Measurements from ENCODE around the gene BMPR1A. TPM values are rescaled to one million over a fixed set of nuclear protein-coding genes. Genes with fewer than 3 reads are reported as not detected.
A peak's percentile ranks its signal among the peaks of the same experiment; 100 is the strongest.
"Not testable (repeated sequence)": the region's sequence is repeated elsewhere in the genome, so short reads cannot be mapped to it uniquely, and the experiment has no call there.

The BMPR1A gene
- total RNA-seq, 1 donor from 2014 or later: 45.8 TPM

- not testable (repeated sequence) for DNase-seq (ENCODE audit: low read depth)
Measured at GRCh38 chr10:86952697-86953096, 196.3 kb downstream of the BMPR1A start.

- no peak for DNase-seq (ENCODE audit: low read depth)
Measured at GRCh38 chr10:86953747-86954680, 197.6 kb downstream of the BMPR1A start.

GRCh38 chr10:86954681-86955500 lies 198.5 kb downstream of the BMPR1A start:
- no peak for DNase-seq (ENCODE audit: low read depth)

GRCh38 chr10:86955501-86956194 lies 199.2 kb downstream of the BMPR1A start:
- no peak for DNase-seq (ENCODE audit: low read depth)

- no peak for DNase-seq (ENCODE audit: low read depth)
Measured at GRCh38 chr10:86956195-86956847, 199.9 kb downstream of the BMPR1A start.

- DNase-seq (ENCODE audit: low read depth): no peak
Measured at GRCh38 chr10:86956848-86957448, 200.5 kb downstream of the BMPR1A start.

GRCh38 chr10:86957471-86958115 lies 201.2 kb downstream of the BMPR1A start, which contains the start of gene MMRN2:
Gene MMRN2 (minus strand): TSS chr10:86957615. CDS start chr10:86957541, 74 bp downstream.
- DNase-seq (ENCODE audit: low read depth): no peak

- no peak for DNase-seq (ENCODE audit: low read depth)
Measured at GRCh38 chr10:86958116-86958900, 201.9 kb downstream of the BMPR1A start, which contains the start of gene SNCG. Gene SNCG (plus strand): TSS chr10:86958599. CDS start chr10:86958698, 99 bp downstream.

GRCh38 chr10:86958901-86959736 lies 202.7 kb downstream of the BMPR1A start:
- no peak for DNase-seq (ENCODE audit: low read depth)

- DNase-seq (ENCODE audit: low read depth): no peak
Measured at GRCh38 chr10:86959737-86960002, 203.3 kb downstream of the BMPR1A start.

GRCh38 chr10:86960003-86960862 lies 203.8 kb downstream of the BMPR1A start:
- peak; percentile 52 for DNase-seq (ENCODE audit: low read depth)

GRCh38 chr10:86960863-86961434 lies 204.5 kb downstream of the BMPR1A start:
- no peak for DNase-seq (ENCODE audit: low read depth)

GRCh38 chr10:86961481-86962091 lies 205.2 kb downstream of the BMPR1A start:
- DNase-seq (ENCODE audit: low read depth): peak; percentile 54

GRCh38 chr10:86962136-86962980 lies 205.9 kb downstream of the BMPR1A start:
- no peak for DNase-seq (ENCODE audit: low read depth)

- DNase-seq (ENCODE audit: low read depth): no peak
Measured at GRCh38 chr10:86962981-86963310, 206.5 kb downstream of the BMPR1A start.

Measured in myocyte (in vitro differentiated cells).